Frontal cortex (tissue), 4 donors: ENCODE results near the gene STIMATE. TPM values are rescaled to one million over a fixed set of nuclear protein-coding genes. Genes with fewer than 3 reads are reported as not detected.

Source experiments
- DNase-seq, 2 donors: peaks; one replicate each; pipeline ENCODE4 v3.0.0; 2012; ENCODE audit warnings: low spot score in 2 of 2
- FAIRE-seq: peaks from 2 replicates; lab custom pipeline; 2012; peaks lifted over from hg19 to GRCh38; lab: Jason Lieb, UNC
- total RNA-seq: library from RNA; depleted of rRNA; stranded (reverse); fragments of >200 nt; gene quantifications from one replicate; pipeline ENCODE4 v1.2.3, GENCODE V29; 2014
- donor health status: control.
- donor health status: control.
- donor health status: control.

STIMATE gene
- total RNA-seq, 1 donor from 2014 or later, result 12.6 TPM

GRCh38 chr3:52873433-52874159, 23.8 kb downstream of the STIMATE start:
- FAIRE-seq (no peak), DNase-seq (no peak)

- FAIRE-seq, result no peak
- no peak for DNase-seq
Measured at GRCh38 chr3:52872245-52872644, 25.1 kb downstream of the STIMATE start.

DNA sequence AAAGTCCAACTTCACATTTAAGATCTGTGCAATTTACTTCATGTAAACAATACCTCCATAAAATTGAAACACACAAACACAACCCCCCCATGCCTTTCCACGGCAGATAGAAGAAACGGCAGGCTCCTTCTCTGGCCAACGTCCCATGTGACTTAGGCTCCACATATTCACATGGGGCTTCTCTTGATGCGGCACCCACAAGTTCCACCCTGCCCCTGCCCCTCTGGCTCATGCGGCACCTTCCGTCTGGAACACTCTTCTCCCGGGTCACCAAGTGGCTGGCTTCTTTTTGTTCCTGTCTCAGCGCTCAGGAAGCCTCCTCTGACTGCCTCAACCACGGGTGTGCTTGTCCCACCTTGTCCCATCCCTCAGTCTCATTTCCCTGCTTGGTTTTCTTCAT, 25.6 kb downstream of the STIMATE start:
- DNase-seq (no peak), FAIRE-seq (no peak)

GRCh38 chr3:52870471-52870870, 26.9 kb downstream of the STIMATE start:
- no peak for DNase-seq
- no peak for FAIRE-seq

GRCh38 chr3:52866427-52866826, 30.9 kb downstream of the STIMATE start:
- DNase-seq, result no peak
- FAIRE-seq, result no peak

GRCh38 chr3:52865994-52866393, 31.4 kb downstream of the STIMATE start:
- no peak for DNase-seq
- FAIRE-seq, result no peak

DNA sequence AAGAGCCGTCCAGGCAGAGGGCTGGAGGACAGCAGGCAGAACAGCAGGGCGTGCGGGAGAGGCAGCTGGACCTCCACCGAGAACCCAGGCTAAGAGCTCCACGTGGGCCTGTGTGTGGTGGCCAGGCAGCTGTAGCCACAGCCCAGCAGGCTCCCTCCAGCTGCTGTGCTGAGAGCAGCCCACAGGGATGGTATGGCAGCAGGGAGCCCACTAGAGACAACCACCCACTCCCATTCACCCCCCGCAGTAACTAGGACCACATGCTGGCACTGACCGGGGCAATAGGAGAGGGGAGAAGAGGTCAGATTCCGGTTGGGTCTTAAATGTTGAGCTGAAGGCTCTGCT, 37.0 kb downstream of the STIMATE start:
- FAIRE-seq, result no peak

GRCh38 chr3:52859686-52860423, 37.5 kb downstream of the STIMATE start:
- DNase-seq, result no peak
- no peak for FAIRE-seq

More for the DNA sequence above, 37.0 kb downstream of the STIMATE start:
- DNase-seq, result no peak

DNA sequence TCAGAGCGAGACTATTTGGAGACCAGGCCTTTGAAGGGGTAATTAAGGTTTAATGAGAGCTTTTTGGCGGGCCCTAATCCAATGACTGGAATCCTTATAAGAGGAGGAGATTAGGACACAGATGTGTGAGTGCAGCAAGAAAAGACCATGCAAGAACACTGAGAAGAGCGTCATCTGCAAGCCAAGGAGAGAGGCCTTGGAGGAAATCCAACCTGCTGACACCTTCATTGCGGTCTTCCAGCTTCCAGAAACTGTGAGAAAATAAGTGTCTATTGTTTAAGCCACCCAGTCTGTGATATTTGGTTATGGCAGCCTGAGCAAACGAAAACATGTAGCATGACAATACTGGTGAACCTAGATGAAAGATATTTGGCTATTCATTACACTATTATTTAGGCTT, 39.5 kb downstream of the STIMATE start:
- DNase-seq (no peak), FAIRE-seq (no peak)

DNA sequence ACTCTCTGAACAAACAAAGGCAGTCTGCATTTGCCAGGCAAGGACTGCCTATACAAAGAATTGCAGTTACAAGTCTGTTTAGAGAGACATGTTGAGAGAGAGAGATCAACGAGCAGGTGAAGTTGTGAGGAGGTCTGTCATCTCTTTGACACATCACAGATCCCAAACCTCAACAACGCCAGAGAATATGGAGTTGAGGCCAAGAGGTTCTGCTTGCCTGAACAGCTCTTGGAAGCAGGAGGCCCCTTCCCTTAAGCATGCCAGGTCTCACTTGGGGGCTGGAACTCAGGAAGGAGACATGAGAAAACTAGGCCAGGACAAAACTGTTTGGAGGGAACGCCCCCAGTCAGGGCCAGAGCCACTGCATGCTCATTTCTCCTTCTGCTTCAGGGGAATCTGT, 40.2 kb downstream of the STIMATE start:
- FAIRE-seq (no peak), DNase-seq (no peak)

DNA sequence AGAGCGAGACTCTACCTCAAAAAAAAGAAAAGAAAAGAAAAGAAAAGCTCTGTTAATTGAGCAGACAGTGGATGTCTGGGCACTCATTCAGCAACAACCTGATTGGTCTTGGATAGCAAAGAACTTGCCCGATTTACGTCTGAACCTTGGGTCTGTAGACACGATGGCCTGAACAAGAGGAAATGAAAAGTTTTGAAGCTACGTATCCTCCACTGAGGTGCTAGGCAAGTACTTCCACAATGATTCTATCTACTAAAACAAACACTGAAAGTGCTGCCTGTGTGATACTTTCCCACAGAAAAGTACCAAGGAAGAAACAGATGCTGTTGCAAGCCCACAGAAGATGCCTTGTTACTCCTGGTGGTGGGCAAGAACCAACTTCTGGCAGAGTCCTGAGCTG, 40.7 kb downstream of the STIMATE start:
- no peak for FAIRE-seq

DNA sequence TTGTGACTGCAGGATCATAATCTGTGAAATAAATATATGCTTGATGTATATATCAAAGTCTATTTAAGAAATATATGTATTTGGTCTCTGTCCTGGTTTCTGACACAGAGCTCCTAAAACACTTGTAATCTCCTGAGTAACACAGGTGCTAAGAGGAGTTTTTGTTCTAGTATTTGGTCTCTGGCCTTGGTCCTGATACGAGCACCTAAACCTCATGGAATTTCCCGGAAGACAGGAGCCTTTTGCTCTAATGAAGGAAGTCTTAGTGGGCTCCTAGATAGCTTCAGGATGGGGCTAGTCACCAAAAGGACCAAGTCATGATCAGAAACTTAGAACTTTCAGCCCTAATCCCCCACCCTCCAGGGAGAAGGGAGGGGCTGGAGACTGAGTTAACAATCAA, 43.3 kb downstream of the STIMATE start:
- FAIRE-seq (no peak), DNase-seq (no peak)

More for the DNA sequence above, 40.7 kb downstream of the STIMATE start:
- no peak for DNase-seq

GRCh38 chr3:52852419-52852818, 44.9 kb downstream of the STIMATE start:
- DNase-seq, result no peak
- FAIRE-seq, result no peak

GRCh38 chr3:52851348-52851747, 46.0 kb downstream of the STIMATE start:
- no peak for FAIRE-seq

GRCh38 chr3:52849656-52850055, 47.7 kb downstream of the STIMATE start:
- DNase-seq, result no peak
- no peak for FAIRE-seq

More at GRCh38 chr3:52851348-52851747, 46.0 kb downstream of the STIMATE start:
- peak; percentile 33 to 64 for DNase-seq

GRCh38 chr3:52848617-52849016, 48.7 kb downstream of the STIMATE start:
- FAIRE-seq, result no peak
- DNase-seq, result no peak

DNA sequence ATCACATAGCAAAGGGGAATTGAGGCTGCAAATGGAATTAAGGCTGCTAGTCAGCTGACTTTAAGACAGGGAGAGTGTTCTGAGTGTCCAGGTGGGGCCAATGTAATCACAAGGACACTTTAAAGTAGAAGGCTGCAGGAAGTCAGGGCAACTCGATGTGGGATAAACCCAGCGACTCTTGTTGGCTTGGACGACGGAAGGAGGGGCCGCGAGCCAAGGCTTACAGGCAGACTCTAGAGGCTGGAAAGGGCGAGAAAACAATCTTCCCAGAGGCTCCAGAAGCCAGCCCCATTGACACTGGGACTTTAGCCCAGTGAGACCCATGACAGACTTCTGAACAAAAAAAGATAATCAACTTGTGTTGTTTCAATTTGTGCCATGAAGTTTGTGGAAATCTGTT, 49.6 kb downstream of the STIMATE start:
- no peak for FAIRE-seq
- no peak for DNase-seq

DNA sequence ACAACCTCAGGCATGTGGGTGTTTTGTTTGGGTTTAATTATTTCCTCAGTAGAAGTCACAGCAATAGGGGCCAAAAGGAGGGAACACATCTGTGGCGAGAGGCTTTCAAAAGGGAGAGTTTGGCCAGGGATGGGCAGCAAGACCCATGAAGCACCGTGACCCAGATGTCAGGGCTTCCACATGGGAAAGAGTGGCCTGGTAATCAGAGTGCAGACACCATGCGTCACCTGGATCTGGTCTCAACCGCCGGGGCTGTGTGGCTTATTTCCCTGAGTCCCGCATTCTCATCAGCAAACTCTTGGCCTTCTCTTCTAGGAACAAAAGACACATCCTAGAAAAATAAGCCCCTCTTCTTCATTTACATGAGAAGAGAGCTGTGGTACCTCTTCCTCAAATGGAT, 50.1 kb downstream of the STIMATE start:
- DNase-seq, result no peak
- FAIRE-seq, result no peak

- no peak for DNase-seq
- FAIRE-seq, result no peak
Measured at GRCh38 chr3:52846432-52846965, 50.8 kb downstream of the STIMATE start.

- no peak for FAIRE-seq
Measured at GRCh38 chr3:52845691-52846431, 51.5 kb downstream of the STIMATE start.

GRCh38 chr3:52845157-52845556, 52.2 kb downstream of the STIMATE start:
- FAIRE-seq (no peak), DNase-seq (peak; percentile 31 to 56)

More at GRCh38 chr3:52845691-52846431, 51.5 kb downstream of the STIMATE start:
- DNase-seq, result no peak
